ENCODE results near the gene OSBPL9.

Gene OSBPL9

DNA sequence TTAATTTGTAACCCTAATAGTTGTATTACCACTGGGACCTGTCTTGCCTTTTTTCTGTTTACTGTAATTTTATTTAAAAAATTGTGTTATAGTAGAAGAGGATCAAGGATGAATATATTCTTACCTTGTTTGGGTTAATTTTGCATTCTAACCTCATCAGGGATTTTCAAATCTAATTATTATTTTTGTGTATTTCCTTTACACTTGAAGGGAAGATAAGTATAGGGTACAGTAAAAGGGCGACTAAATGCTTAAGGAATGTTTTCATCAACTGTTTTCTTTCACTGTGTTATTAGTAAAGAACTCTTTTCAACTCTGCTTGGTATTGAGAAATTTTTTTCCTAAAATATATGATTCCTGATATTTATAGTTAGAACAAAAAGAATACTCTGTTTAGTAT is 33.3 kb downstream of the OSBPL9 start:
- Histone ChIP-seq H3K9me2 (replicated peaks; ENCODE audit: insufficient read depth, low read length) (no peaks in the 10 kb centered on the region), H3K9ac (ENCODE audit: low read length) (no peak overlapping the region), H3K27me3 (replicated peaks; ENCODE audit: insufficient read depth, low read length) (no peaks in the 10 kb centered on the region), H3K4me3 (ENCODE audit: low read length) (no peak overlapping the region), H3K9me3 (replicated peaks; ENCODE audit: insufficient read depth, low read length) (no peaks in the 10 kb centered on the region), H3K36me3 (replicated peaks; ENCODE audit: insufficient read depth, low read length) (no peaks in the 10 kb centered on the region), H3K4me1 (ENCODE audit: low read length) (peaks cover 9% of the 10 kb centered on the region; the same call in 1 of the 2 replicates), H3F3A (ENCODE audit: insufficient read depth, low read length) (no peaks in the 10 kb centered on the region), H3K27ac (ENCODE audit: low read length) (no peak overlapping the region), H2AFZ (ENCODE audit: low read length) (no peak overlapping the region), H3K4me2 (ENCODE audit: low read depth, low read length) (no peak overlapping the region), H4K20me1 (ENCODE audit: insufficient read depth, low read length) (no peaks in the 10 kb centered on the region), H3K79me2 (ENCODE audit: low read length) (peaks cover 23% of the 10 kb centered on the region)
- TF ChIP-seq EZH2 (optimal IDR thresholded peaks at IDR 0.05; ENCODE audit: low read depth, low read length) (no peak), CTCF (IDR thresholded peaks at IDR 0.05; ENCODE audit: low read length) (no peak)
- no peak for DNase-seq

- DNase-seq, result no peak
- H3K4me2 ChIP-seq (ENCODE audit: low read depth, low read length), result no peak overlapping the region
- H3K9me3 ChIP-seq (replicated peaks; ENCODE audit: insufficient read depth, low read length), result no peaks in the 10 kb centered on the region
- H3K4me3 ChIP-seq (ENCODE audit: low read length), result no peak overlapping the region
- no peak overlapping the region for H3K9ac ChIP-seq (ENCODE audit: low read length)
- peaks cover 9% of the 10 kb centered on the region; the same call in 1 of the 2 replicates for H3K4me1 ChIP-seq (ENCODE audit: low read length)
- no peak overlapping the region for H2AFZ ChIP-seq (ENCODE audit: low read length)
- no peaks in the 10 kb centered on the region for H4K20me1 ChIP-seq (ENCODE audit: insufficient read depth, low read length)
- H3K9me2 ChIP-seq (replicated peaks; ENCODE audit: insufficient read depth, low read length), result no peaks in the 10 kb centered on the region
- no peaks in the 10 kb centered on the region for H3F3A ChIP-seq (ENCODE audit: insufficient read depth, low read length)
- peaks cover 15% of the 10 kb centered on the region for H3K79me2 ChIP-seq (ENCODE audit: low read length)
- no peak overlapping the region for H3K27ac ChIP-seq (ENCODE audit: low read length)
- no peak for TF ChIP-seq EZH2phosphoT487 (IDR thresholded peaks at IDR 0.05; ENCODE audit: low read length)
- TF ChIP-seq EZH2 (optimal IDR thresholded peaks at IDR 0.05; ENCODE audit: low read depth, low read length), result no peak
- no peak for TF ChIP-seq CTCF (IDR thresholded peaks at IDR 0.05; ENCODE audit: low read length)
- no peaks in the 10 kb centered on the region for H3K27me3 ChIP-seq (replicated peaks; ENCODE audit: insufficient read depth, low read length)
- no peaks in the 10 kb centered on the region for H3K36me3 ChIP-seq (replicated peaks; ENCODE audit: insufficient read depth, low read length)
Observed at GRCh38 chr1:51651552-51651942, 34.7 kb downstream of the OSBPL9 start.

- Histone ChIP-seq H3K4me3 (ENCODE audit: low read length) (no peak overlapping the region), H3K9me3 (replicated peaks; ENCODE audit: insufficient read depth, low read length) (no peaks in the 10 kb centered on the region), H4K20me1 (ENCODE audit: insufficient read depth, low read length) (no peaks in the 10 kb centered on the region), H3K79me2 (ENCODE audit: low read length) (peaks cover 10% of the 10 kb centered on the region; the same call in 1 of the 2 replicates), H3K4me2 (ENCODE audit: low read depth, low read length) (no peak overlapping the region), H3K36me3 (replicated peaks; ENCODE audit: insufficient read depth, low read length) (no peaks in the 10 kb centered on the region), H3K27ac (ENCODE audit: low read length) (no peak overlapping the region), H3F3A (ENCODE audit: insufficient read depth, low read length) (no peaks in the 10 kb centered on the region), H3K4me1 (ENCODE audit: low read length) (peaks cover 9% of the 10 kb centered on the region; the same call in 1 of the 2 replicates), H3K27me3 (replicated peaks; ENCODE audit: insufficient read depth, low read length) (no peaks in the 10 kb centered on the region), H3K9ac (ENCODE audit: low read length) (no peak overlapping the region), H3K9me2 (replicated peaks; ENCODE audit: insufficient read depth, low read length) (no peaks in the 10 kb centered on the region), H2AFZ (ENCODE audit: low read length) (no peak overlapping the region)
- no peak for DNase-seq
- TF ChIP-seq EZH2phosphoT487 (IDR thresholded peaks at IDR 0.05; ENCODE audit: low read length) (no peak), CTCF (IDR thresholded peaks at IDR 0.05; ENCODE audit: low read length) (no peak), EZH2 (optimal IDR thresholded peaks at IDR 0.05; ENCODE audit: low read depth, low read length) (no peak)
Observed at GRCh38 chr1:51652599-51652998, 35.7 kb downstream of the OSBPL9 start.

Measured in MM.1S (cell line).